HepG2 (cell line): Measurements from ENCODE around the gene GALR1. TPM values are rescaled to one million over a fixed set of nuclear protein-coding genes. Genes with fewer than 3 reads are reported as not detected.

ENCODE experiments used
- NFKBIZ ChIP-seq: IDR thresholded peaks from 2 replicates; pipeline ENCODE4 v1.6.1; 2018; ENCODE audit warnings: missing genetic modification reagents, missing compliant biosample characterization
- NRL ChIP-seq: sonication (generic); formaldehyde crosslinking; IDR thresholded peaks from 2 replicates; pipeline ENCODE4 v1.5.0; 2020; ENCODE audit warnings: missing genetic modification reagents, mild to moderate bottlenecking, moderate library complexity, borderline replicate concordance
- RARA ChIP-seq: IDR thresholded peaks from 2 replicates; pipeline ENCODE4 v1.6.1; 2016; ENCODE audit warnings: missing genetic modification reagents, missing compliant biosample characterization
- ZNF274 ChIP-seq: sonication (generic); formaldehyde crosslinking; IDR thresholded peaks from 2 replicates; pipeline ENCODE4 v1.5.1; 2020; ENCODE audit warnings: mild to moderate bottlenecking, missing genetic modification reagents
- ZNF414 ChIP-seq: sonication (generic); formaldehyde crosslinking; IDR thresholded peaks from 2 replicates; pipeline ENCODE4 v1.5.0; 2020; ENCODE audit warnings: missing genetic modification reagents
- ZNF546 ChIP-seq: sonication (generic); formaldehyde crosslinking; conservative IDR thresholded peaks from 2 replicates; pipeline ENCODE4 v1.8.1; 2023; ENCODE audit warnings: mild to moderate bottlenecking, missing genetic modification reagents
- polyA plus RNA-seq, 8 experiments: library from polyadenylated mRNA; depleted of rRNA in 3 of 8; stranded (reverse) in 7 of 8; unstranded in 1 of 8; fragments of >200 nt; fragmentation: Illumina TruSeq in 4 of 8; extraction: Trizol in 4 of 8; gene quantifications; 2 replicates each; pipeline versions ENCODE4 v1.2.1 to v1.2.3, GENCODE V29; 2011 to 2016; ENCODE audit warnings: low read depth in 4 of 8, missing spikeins in 1 of 8, mixed read lengths in 1 of 8; ENCODE audit not compliant: insufficient read depth in 1 of 8
- total RNA-seq, 5 experiments: library from RNA; depleted of rRNA; stranded (reverse); fragments of >200 nt; fragmentation: Illumina TruSeq; extraction: Trizol; gene quantifications; 2 replicates each; pipeline ENCODE4 v1.2.3, GENCODE V29; 2016; ENCODE audit warnings: low read depth in 1 of 5
- TF ChIP-seq, protein P1 (sequence below): sonication (generic); formaldehyde crosslinking; IDR thresholded peaks from one replicate; pipeline ENCODE4 v1.5.1; 2020; ENCODE audit warnings: mild to moderate bottlenecking, missing genetic modification reagents; ENCODE audit errors: not compliant biosample characterization

GALR1 gene
- total and polyA plus RNA-seq, 2 of the 13 experiments (the other 11 are each of a cell fraction or from before 2014, with no cell fraction given), result not detected

DNA sequence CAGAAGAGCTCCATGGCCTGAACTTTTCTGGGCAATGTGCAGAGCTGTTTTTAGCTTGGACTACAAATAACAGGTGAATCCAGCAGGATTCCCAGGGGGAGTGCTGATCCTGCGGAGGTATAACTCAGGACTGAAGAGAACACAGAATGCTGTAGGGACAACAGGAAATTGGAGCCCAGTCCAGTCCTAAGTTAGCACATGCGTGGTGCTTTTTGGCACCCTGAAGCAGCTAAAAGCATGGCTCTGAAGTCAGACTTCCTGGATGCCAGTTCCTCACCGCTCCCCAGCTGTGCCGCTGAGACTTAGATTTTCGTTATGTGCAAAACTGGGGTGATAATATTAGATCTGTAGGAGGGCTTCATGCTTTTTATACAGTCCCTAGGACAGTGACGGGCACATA is 58.6 kb downstream of the GALR1 start (continued):
- TF ChIP-seq, protein P1, sequence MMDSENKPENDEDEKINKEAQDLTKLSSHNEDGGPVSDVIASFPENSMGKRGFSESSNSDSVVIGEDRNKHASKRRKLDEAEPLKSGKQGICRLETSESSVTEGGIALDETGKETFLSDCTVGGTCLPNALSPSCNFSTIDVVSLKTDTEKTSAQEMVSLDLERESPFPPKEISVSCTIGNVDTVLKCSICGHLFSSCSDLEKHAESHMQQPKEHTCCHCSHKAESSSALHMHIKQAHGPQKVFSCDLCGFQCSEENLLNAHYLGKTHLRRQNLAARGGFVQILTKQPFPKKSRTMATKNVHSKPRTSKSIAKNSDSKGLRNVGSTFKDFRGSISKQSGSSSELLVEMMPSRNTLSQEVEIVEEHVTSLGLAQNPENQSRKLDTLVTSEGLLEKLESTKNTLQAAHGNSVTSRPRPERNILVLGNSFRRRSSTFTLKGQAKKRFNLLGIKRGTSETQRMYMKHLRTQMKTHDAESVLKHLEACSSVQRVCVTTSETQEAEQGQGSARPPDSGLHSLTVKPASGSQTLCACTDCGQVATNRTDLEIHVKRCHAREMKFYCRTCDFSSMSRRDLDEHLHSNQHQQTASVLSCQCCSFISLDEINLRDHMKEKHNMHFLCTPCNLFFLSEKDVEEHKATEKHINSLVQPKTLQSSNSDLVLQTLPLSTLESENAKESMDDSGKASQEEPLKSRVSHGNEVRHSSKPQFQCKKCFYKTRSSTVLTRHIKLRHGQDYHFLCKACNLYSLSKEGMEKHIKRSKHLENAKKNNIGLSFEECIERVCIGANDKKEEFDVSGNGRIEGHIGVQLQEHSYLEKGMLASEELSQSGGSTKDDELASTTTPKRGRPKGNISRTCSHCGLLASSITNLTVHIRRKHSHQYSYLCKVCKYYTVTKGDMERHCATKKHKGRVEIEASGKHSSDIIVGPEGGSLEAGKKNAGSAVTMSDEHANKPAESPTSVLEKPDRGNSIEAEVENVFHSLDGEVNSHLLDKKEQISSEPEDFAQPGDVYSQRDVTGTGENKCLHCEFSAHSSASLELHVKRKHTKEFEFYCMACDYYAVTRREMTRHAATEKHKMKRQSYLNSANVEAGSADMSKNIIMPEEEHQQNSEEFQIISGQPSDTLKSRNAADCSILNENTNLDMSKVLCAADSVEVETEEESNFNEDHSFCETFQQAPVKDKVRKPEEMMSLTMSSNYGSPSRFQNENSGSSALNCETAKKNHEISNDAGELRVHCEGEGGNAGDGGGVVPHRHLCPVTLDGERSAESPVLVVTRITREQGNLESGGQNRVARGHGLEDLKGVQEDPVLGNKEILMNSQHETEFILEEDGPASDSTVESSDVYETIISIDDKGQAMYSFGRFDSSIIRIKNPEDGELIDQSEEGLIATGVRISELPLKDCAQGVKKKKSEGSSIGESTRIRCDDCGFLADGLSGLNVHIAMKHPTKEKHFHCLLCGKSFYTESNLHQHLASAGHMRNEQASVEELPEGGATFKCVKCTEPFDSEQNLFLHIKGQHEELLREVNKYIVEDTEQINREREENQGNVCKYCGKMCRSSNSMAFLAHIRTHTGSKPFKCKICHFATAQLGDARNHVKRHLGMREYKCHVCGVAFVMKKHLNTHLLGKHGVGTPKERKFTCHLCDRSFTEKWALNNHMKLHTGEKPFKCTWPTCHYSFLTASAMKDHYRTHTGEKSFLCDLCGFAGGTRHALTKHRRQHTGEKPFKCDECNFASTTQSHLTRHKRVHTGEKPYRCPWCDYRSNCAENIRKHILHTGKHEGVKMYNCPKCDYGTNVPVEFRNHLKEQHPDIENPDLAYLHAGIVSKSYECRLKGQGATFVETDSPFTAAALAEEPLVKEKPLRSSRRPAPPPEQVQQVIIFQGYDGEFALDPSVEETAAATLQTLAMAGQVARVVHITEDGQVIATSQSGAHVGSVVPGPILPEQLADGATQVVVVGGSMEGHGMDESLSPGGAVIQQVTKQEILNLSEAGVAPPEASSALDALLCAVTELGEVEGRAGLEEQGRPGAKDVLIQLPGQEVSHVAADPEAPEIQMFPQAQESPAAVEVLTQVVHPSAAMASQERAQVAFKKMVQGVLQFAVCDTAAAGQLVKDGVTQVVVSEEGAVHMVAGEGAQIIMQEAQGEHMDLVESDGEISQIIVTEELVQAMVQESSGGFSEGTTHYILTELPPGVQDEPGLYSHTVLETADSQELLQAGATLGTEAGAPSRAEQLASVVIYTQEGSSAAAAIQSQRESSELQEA, result no peak
- TF ChIP-seq ZNF546 (CRISPR knock-in tag) (no peak), ZNF414 (CRISPR knock-in tag) (no peak), RARA (CRISPR knock-in tag) (no peak), NFKBIZ (CRISPR knock-in tag) (no peak), ZNF274 (CRISPR knock-in tag) (no peak), NRL (CRISPR knock-in tag) (no peak)
